Measurements from ENCODE around the gene PHF23. TPM values are rescaled to one million over a fixed set of nuclear protein-coding genes. Genes with fewer than 3 reads are reported as not detected.

PHF23 gene
- total and polyA plus RNA-seq, 11 donors = 13.7 to 36.7 (median 23.0) TPM

GRCh38 chr17:7203391-7203790 is 35.9 kb downstream of the PHF23 start:
- DNase-seq = no peak
- TF ChIP-seq POLR2A (IDR thresholded peaks at IDR 0.05) (no peak), CTCF (IDR thresholded peaks at IDR 0.05) (no peak)
- 90 to 98% (median 93%) methylated on average over 5 to 16 of the region's 16 CpGs for WGBS, 4 donors

GRCh38 chr17:7196651-7197401 is 42.4 kb downstream of the PHF23 start:
- Histone ChIP-seq H3K4me1 (no peaks in the 10 kb centered on the region), H3K27me3 (no peaks in the 10 kb centered on the region), H3K36me3 (peaks cover 0 to 72% (median 46%) of the 10 kb centered on the region in 9 donors), H3K9me3 (no peaks in the 10 kb centered on the region), H3K27ac (no peak overlapping the region), H3K4me3 (no peak overlapping the region)
- WGBS, 4 donors = 91 to 94% (median 93%) methylated on average over 19 to 22 of the region's 22 CpGs
- no peak for ATAC-seq
- intact Hi-C loops (cut with DNase I) = no loop called here
- DNase-seq = no peak
- no peak for TF ChIP-seq POLR2A (IDR thresholded peaks at IDR 0.05)
- no peak for TF ChIP-seq CTCF (IDR thresholded peaks at IDR 0.05)

More at GRCh38 chr17:7203391-7203790, 35.9 kb downstream of the PHF23 start:
- H3K27me3 ChIP-seq = no peaks in the 10 kb centered on the region
- H3K27ac ChIP-seq = no peak overlapping the region
- peaks cover 0 to 35% (median 25%) of the 10 kb centered on the region in 9 donors for H3K36me3 ChIP-seq
- no peak for ATAC-seq
- H3K9me3 ChIP-seq = no peaks in the 10 kb centered on the region
- intact Hi-C loops (cut with DNase I) = no loop called here
- no peak overlapping the region for H3K4me3 ChIP-seq
- peaks cover 0 to 21% (median 5%) of the 10 kb centered on the region in 12 donors for H3K4me1 ChIP-seq

- Histone ChIP-seq H3K27ac (no peak overlapping the region), H3K4me3 (no peak overlapping the region), H3K4me1 (no peaks in the 10 kb centered on the region), H3K9me3 (no peaks in the 10 kb centered on the region), H3K27me3 (no peaks in the 10 kb centered on the region), H3K36me3 (peaks cover 0 to 69% (median 40%) of the 10 kb centered on the region in 9 donors)
- 90 to 100% (median 96%) methylated on average over 8 to 12 of the region's 12 CpGs for WGBS, 4 donors
- TF ChIP-seq POLR2A (IDR thresholded peaks at IDR 0.05) (no peak), CTCF (IDR thresholded peaks at IDR 0.05) (no peak)
- DNase-seq (no peak), ATAC-seq (no peak)
- intact Hi-C loops (cut with DNase I) = no loop called here
Observed at GRCh38 chr17:7195971-7196370, 43.3 kb downstream of the PHF23 start.

- DNase-seq (no peak), ATAC-seq (no peak)
- Histone ChIP-seq H3K9me3 (no peaks in the 10 kb centered on the region), H3K4me1 (no peaks in the 10 kb centered on the region), H3K27me3 (no peaks in the 10 kb centered on the region), H3K4me3 (no peak overlapping the region), H3K27ac (no peak overlapping the region), H3K36me3 (peaks cover 0 to 64% (median 43%) of the 10 kb centered on the region in 9 donors)
- WGBS, 4 donors = 71 to 78% (median 73%) methylated on average over 12 of the region's 12 CpGs
- TF ChIP-seq POLR2A (IDR thresholded peaks at IDR 0.05) = no peak
- TF ChIP-seq CTCF (IDR thresholded peaks at IDR 0.05) = no peak
- intact Hi-C loops (cut with DNase I) = no loop called here
Observed at GRCh38 chr17:7192271-7192937, 46.9 kb downstream of the PHF23 start.
